Stimulated activated CD4-positive, alpha-beta T cell treated with anti-CD3 and anti-CD28 coated beads, Interleukin-2, amount 100 ng/mL, for 4 hours (primary cell): ENCODE data around the gene MOCS3.
A peak's percentile ranks its signal among the peaks of the same experiment; 100 is the strongest.
"Not testable (repeated sequence)": the region's sequence is repeated elsewhere in the genome, so short reads cannot be mapped to it uniquely, and the experiment has no call there.

Experiments used
- DNase-seq: peaks from one replicate; pipeline ENCODE4 v3.0.0-alpha.2; 2020; ENCODE audit warnings: low read depth

MOCS3 gene

DNA sequence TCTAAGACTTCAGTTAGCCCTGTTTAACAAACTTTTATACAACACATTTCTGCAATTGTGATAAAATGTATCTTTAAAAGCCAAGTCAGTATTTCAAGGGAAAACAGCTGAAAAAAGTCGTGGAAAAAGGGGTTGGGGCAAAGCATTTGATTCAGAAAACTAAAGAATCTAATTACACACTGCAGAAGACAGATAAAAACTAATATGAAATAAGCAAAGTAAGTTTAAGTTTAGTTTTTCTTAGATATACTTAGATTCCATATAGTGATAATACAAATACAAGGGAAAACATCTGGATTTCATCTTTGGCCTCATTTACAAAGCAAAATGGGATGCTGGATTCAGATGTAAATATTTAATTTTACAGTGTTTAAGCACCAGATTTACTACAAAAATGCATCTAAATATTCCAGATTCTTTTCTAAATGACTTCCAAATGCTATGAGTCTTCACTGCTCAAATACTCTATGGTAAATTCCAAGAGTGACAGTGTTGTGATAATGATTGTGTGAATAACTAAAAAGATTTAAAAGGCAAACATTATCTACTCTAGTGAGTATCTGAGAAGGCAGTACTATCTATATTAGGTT lies 25.8 kb upstream of the MOCS3 start:
- no peak for DNase-seq

DNA sequence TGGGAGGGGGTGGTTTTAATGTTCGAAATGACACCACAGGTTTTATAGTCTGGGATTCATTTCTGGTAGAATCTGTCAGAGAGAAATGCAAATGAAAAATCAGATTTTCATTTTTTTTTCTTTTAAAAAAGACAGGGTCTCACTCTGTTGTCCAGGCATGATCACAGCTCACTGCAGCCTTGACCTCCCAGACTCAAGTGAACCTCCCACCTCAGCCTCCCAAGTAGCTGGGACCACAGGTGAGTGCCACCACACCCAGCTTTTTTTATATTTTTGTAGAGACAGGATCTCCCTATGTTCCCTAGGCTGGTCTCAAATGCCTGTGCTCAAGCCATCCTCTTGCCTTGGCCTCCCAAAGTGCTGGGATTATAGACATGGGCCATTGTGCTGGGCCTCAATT lies 25.0 kb upstream of the MOCS3 start:
- DNase-seq = no peak

DNA sequence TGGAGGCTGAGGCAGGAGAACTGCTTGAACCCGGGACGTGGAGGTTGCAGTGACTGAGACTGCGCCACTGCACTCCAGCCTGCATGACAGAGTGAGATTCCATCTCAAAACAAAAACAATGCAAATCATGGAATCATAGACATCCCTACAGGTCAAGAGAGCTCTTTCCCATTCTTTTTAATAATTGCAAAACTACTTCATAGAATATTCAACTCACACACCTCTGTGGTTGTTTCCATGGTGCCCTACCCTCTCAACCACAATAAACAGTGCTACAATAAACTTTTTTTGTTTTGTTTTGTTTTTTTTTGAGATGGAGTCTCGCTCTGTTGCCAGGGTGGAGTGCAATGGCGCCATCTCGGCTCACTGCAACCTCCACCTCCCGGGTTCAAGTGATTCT lies 15.5 kb upstream of the MOCS3 start:
- no peak for DNase-seq

DNA sequence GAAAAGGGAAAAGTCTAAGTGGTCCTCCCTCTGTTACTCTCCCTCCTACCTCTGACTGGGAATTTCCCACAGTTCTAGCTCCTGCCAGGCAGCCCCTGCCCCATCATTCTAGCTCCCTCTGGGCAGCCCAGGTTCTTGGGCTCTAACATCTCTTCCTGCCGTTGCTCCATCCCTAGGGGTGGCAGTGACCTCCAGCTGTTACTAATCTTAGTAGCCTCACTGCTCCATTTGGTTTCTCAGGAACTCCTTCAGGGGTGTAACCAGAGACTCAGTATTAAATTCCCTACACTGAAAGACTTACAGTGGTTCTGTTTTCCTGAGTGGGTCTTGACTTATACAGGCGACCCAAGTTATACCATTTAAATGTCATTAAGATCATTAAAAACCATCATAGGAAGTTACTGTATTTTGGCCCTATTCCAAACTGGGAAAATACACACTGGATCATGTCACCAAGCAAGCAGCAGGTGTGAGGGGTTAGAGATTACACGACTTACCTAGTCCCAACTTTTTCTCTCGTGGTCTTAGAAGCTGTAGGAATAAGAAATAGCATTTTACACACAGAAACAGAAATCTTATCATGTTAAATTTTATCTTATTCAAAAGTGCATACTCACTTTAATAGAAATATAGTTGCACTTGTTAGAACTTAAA lies 10.4 kb upstream of the MOCS3 start:
- DNase-seq = no peak

DNA sequence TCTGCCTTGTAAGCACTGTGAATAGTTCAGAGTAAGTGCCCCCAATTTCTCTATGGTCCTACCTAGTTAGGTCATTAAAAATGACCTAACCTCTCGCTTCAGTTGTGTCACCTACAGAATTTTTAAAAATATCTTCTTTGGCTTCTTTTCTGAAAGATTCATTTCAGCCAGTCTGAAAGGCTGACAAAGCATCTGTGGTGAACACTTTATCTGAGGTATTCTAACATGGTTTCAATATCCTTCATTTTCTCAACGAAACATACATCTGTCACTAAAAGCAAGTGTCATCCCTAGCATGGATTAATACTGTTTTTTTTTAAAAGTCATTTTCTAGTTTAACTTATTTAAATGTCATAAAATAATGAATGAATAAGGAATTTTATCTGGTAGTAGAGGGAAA lies 5.4 kb upstream of the MOCS3 start:
- DNase-seq = no peak

DNA sequence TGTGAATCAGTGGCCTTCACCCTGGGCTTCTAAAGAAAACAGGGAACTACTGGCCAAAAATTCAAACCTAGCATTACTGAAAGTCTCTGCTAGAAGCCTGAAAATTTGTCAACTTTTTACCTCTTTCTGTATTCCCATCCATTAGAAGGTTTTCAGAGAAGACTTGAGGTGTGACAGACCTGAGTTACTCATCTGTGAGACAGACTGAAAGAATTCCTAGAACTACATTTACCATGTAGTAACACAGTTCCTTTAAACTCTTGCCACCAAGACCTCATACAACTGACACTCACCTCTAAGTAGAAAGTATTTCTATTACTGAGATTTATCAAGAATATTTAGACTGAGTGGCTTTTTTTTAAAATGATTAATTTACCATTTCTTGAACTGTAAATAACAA lies 4.8 kb upstream of the MOCS3 start:
- no peak for DNase-seq

DNA sequence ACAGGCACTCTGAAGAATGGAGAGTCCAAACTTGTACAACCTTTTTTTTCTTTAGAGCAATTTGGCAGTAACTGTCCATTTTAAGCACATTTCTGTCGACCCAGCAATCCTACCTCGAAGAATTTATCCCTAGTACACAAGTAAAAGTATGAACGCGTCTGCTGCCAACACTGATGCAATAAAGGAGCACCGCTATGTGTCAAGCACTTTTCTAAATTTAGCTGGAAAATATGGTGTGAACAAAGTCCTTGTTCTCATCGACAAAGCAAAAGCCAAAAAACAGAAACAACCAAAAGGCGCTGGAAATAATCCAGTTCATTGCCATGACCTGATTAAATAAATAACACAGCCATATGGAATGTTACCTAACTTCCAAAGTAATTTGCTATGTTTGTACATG lies 1.3 kb upstream of the MOCS3 start:
- DNase-seq = no peak

DNA sequence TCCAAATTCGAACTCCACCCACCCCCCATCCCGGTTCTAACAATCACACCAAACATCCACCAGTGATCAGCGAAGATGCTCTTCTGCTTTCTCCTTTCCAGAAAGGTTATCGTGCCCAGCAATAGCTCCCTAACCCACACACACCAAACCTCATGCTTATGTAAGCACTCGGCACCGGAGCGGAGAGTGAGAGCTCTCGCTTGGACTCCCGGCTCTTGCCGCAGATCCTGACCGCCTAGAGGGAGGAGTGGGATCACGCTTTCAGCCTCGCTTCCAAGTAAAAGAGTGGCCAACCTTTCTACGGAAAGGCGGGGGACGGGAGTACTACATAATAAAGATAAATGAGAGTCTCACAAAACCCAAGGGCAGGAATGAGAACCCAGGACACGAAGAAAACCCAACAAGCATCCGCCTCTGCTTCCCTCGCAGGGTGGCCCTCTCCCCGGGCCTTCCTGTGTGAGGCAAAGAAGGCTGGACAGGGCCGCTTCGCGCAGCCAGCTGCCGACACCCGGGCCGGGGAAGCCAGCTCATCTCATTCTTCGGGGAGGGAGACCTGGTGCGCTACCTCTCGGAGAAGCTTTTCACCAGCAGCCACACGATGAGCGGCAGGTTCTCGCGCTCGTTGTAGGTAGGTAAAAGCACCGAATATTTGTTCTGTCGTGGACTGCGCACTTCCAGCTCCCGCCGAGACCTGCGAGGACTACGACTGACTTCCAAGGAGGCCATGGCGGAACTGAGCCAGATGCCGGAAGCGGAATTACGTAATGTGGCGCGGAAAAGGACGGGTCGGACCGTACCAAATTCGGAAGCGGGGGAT lies 612 bp upstream of the MOCS3 start, which contains the start of gene DPM1:
Gene DPM1, minus strand, starts transcription at position 735 of the 817 bp plus-strand sequence. Its CDS starts 9 bp downstream, at position 726.
- DNase-seq = peak; percentile 79

DNA sequence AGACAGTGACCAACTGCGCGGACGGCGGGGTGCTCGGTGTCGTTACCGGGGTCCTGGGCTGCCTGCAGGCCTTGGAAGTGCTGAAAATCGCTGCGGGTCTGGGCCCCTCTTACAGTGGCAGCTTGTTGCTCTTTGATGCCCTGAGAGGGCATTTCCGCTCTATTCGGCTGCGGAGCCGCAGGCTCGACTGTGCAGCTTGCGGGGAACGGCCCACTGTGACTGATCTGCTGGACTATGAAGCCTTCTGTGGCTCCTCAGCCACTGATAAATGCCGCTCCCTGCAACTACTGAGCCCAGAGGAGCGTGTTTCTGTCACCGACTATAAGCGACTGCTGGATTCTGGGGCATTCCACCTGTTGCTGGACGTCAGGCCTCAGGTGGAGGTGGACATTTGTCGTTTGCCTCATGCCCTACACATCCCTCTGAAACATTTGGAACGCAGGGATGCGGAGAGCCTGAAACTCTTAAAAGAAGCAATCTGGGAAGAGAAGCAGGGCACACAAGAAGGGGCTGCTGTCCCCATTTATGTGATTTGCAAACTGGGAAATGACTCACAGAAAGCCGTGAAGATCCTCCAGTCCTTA lies 1.0 kb downstream of the MOCS3 start:
- DNase-seq = no peak

DNA sequence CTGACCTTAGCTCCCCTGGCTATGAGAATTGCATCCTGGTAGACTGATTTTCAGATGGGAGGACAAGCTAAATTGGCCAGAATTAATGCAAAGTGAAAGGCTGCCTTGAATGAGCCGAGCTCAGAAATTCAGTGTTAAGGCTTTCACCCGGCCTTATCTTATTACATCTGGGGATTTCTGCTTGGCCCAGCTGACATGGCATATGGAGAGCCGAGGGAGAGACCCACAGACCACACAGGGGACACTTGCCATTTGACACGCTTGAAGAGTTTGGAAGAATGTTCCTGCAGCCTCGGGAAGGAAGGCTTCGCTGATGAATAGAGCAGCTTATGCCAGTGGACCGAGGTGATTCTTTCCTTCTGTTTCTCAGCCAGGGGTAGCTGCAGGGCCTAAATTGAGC lies 9.0 kb downstream of the MOCS3 start:
- no peak for DNase-seq

DNA sequence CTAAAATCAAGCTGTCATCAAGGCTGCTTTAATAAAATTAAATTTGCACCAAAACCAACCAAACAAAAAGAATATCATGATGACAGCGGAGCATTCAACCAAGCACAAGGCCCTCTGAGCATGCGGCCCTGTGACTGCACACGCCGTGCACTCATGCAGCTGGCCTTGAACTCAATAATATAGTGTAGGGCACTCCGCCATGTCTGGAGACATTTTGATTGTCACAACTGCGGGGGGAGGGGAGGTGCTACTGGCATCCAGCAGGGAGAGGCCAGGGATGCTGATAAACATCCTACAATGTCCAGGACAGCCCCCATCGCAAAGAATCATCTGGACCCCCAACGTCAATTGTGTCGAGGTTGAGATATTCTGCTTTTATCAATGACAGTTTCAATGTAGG lies 9.7 kb downstream of the MOCS3 start:
- DNase-seq = no peak

DNA sequence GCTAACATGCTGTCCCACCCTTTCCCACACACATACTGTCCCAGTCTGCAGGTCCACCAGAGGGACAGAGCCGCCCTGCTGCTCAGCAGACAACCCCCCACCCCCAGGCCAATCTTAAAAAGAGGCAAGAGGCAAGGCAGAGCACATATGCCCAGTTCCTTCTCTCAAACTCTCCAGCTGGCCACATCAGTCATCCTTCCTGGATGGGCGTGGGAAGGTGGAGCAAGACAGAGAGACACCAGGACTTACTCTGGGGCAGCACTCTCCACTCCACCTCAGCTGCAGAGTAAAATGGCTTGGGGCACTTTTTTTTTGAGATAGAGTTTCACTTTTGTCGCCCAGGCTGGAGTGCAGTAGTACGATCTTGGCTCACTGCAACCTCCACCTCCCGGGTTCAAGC lies 10.8 kb downstream of the MOCS3 start:
- no peak for DNase-seq

DNA sequence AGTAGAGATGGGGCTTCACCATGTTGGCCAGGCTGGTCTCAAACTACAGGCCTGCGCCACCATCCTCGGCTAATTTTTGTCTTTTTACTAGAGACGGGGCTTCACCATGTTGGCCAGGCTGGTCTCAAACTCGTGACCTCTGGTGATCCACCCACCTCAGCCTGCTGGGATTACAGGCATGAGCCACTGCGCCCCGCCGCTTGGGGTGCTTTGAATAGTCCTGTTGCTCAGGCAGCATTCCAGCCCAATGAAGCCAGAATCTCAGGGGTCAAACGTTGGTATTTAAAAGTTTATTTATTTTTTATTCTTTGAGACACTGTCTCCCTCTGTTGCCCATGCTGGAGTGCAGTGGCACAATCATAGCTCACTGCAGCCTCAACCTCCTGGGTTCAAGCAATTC lies 11.3 kb downstream of the MOCS3 start:
- DNase-seq = no peak

DNA sequence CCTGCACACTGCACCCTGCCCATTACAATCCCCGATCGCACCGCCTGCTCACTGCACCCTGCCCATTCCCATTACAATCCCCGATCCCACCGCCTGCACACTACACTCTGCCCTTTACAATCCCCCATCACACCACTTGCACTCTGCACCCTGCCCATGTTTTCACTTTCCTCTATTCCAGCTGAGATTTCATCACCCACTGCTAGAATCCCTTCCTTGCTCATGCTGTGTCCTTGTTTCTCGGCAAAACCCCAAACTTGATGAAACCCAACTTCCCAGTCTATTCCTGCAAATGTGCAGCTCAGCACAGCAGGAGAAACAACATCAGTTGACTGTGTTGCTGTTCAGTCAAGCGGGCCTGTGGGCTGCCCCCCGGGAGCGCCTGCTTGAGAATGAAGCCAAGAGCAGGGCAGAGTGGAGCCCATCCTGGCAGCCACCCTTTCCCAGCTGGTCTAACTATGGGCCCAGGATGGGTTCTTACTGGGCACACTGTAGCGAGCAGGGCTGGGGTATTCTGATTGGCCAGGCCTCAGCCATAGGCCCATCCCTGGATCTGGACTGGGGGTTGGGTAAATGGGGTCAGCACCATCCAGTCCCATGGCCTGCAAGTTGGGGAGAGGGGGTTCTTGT lies 17.2 kb downstream of the MOCS3 start:
- DNase-seq = no peak

DNA sequence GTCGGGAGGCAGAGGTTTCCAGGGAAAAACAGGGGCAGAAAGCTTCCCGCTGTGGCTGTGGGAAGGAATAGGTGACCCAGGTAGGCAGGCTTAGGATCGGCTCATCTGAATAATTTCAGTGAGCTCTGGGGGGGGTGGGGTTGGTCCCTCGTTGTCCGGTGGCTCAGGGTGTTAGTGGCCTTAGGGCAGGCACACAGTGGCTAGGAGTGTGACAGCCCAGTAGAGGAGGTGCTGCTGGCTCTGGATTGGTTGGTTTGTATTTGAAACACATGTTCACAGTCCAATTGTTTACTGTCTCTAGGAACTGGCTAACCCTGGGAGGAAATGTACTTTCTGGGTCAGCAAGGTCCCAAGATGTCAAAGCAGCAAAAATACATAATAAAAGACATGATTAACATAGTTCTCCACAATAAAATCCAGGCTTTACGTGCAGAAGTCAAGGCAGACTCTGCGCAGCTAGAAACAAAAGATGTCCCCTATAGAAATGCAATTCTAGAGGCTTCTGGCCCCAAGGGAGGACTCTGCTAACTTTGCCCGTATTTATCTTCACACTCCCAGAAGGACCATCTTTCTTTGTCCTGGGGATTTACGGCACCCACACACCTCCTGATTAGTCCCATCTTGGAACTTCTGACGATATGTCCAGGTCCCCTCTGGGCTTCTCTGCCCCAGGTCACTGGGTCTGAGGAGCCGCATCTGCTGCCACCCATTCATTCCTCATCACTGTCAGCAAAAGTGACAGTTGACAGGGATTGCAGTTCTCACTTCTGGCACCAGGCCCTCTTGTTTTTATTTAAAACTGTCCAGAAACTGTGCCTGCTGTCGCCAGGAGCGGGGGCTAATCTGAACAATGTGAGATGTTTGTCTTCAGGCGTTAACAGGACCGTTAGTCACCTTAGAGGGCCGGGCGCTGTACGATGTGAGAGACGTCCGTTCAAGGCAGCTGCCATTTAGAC lies 18.7 kb downstream of the MOCS3 start:
- DNase-seq = no peak

DNA sequence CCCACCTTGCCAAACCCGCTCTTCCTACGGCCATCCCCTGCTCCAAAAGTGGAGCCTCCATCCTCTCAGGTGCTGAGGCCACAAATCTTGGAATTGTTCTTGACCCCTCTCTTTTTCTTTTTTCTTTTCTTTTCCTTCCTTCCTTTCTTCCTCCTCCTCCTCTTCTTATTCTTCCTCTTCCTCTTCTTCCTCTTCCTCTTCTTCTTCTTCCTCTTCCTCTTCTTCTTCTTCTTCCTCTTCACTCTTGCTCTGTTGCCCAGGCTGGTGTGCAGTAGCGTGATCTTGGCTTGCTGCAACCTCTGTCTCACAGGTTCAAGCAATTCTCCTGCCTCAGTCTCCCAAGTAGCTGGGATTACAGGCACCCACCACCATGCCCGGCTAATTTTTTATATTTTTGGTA lies 19.9 kb downstream of the MOCS3 start:
- DNase-seq = not testable (repeated sequence)

DNA sequence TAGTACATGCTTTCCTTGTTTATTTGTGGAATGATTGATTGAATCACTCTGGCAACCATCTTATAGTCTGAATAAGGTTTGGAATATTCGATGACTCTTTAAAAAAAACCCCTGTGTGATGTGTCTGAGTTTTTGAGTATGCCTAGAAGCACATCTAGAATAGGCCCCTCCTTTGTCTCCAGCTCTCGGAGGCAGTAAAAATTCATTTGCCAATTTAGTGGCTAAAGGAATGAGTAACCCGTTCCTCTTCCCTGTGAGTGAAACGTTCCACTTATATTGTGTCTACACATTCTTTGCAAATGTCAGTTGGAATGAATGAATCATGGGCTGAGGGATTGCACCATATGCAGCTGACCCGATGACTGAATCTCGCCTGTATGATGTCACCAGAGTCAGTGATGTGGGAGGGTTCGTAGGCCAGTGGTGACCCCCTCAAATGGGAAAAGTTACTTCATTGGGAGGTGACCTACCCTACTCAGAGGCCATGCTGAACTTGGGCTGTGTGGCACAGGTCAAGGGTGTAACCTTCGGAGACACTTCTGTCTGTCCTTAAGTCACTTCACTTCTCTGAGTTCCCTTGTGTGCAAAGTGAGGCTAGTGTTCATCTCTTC lies 21.6 kb downstream of the MOCS3 start:
- DNase-seq = no peak

DNA sequence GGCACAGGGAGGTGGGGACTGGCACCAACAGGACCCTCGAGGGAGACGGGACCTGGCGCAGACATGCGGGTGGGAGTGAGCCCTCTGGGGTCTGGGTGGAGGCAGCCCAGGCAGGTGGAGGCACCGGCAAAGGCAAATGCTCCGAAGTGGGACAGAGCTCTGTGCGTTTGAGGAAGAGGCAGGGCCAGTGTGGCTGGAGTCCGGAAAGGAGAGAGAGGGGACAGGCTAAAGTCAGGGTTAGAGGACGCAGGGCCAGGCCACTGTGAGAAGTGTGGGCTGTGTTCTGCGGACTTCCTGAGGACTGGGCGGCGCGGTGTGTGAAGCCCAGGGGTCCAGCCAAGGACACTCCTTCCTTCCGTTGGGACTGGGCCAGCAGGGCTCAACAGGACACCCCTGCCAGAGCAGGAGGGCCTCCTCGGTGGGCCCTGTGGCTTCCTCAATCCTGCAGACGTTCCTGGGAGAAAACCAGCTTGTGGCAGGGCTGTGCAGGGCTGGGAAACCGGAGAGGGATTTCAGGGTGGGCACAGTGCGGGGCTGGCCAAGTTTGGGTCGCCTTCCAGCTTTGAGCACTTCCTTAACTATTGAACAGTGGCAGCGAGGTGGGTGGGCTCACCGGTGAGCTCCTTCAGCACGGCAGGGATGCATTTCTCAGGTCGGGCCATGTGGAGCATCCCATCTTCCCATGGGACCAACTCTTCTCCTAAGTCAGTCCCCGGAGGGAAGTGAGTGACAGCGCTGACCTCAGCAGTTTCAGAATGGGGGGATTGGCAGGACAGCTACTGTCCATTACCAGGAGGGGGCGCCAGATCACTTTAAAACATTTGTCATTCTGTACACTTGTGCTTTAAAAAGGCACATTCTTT lies 22.5 kb downstream of the MOCS3 start:
- DNase-seq = peak; percentile 44

DNA sequence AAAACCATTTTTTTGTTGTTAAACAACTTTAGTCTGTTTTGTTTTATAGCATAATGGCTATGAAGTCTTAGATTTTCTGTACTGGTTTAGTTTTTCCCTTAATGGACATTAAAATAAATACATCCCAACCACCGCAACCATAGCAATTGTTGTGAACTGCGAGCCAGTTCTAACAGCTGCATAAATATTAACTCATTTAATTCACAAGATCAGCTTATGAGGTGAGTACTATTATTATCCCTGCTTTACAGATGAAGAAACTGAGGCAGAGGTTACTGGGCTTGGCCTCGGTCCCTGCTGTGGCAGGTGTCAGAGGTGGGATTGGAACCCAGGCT lies 23.1 kb downstream of the MOCS3 start:
- DNase-seq = no peak

DNA sequence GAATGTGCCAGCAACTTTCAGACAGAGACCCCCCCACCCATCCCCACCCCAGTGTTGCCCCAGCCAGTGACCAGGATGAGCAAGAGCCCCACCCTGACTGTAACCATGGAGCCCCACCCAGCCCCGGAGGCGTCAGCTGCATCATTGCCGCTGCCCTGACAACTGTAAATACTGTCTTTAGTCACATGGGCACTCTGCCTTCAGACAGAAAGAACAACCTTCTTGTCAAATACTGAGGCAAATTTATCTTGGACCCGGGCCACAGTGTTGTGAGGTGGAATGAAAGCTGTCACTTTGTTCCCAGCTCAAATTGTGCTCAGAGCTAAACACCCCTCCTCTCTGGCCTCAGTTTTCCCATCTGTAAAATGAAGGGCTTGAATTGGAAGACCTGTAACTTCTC lies 23.7 kb downstream of the MOCS3 start:
- DNase-seq = no peak
